Tibial nerve (tissue), 4 donors: ENCODE measurements around the gene AURKAIP1.

Source experiments
- EP300 ChIP-seq, 2 donors: sonication (generic); formaldehyde crosslinking; IDR thresholded peaks; one replicate each; pipeline ENCODE4 v1.6.1; 2017; ENCODE audit warnings: antibody characterized with exemption in 2 of 2, mild to moderate bottlenecking in 1 of 2
- POLR2A ChIP-seq, 2 donors: fragments of 450-650 bp; IDR thresholded peaks; one replicate each; pipeline ENCODE4 v1.6.1; 2017; ENCODE audit warnings: antibody characterized with exemption in 2 of 2, mild to moderate bottlenecking in 2 of 2, moderate library complexity in 2 of 2
- TF ChIP-seq, protein P1 (sequence below), 5 experiments: fragments of 200-600 bp in 3 of 5; fragments of 450-650 bp in 2 of 5; sonication (generic) in 3 of 5; IDR thresholded peaks; one replicate each; pipeline ENCODE4 v1.5.1; 2016 to 2019; ENCODE audit warnings: antibody characterized with exemption in 5 of 5, mild to moderate bottlenecking in 3 of 5, moderate library complexity in 2 of 5

- TF ChIP-seq, protein P1, sequence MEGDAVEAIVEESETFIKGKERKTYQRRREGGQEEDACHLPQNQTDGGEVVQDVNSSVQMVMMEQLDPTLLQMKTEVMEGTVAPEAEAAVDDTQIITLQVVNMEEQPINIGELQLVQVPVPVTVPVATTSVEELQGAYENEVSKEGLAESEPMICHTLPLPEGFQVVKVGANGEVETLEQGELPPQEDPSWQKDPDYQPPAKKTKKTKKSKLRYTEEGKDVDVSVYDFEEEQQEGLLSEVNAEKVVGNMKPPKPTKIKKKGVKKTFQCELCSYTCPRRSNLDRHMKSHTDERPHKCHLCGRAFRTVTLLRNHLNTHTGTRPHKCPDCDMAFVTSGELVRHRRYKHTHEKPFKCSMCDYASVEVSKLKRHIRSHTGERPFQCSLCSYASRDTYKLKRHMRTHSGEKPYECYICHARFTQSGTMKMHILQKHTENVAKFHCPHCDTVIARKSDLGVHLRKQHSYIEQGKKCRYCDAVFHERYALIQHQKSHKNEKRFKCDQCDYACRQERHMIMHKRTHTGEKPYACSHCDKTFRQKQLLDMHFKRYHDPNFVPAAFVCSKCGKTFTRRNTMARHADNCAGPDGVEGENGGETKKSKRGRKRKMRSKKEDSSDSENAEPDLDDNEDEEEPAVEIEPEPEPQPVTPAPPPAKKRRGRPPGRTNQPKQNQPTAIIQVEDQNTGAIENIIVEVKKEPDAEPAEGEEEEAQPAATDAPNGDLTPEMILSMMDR (IDR thresholded peaks at IDR 0.05), result peak in 1 of 5 experiments; percentile 38
- TF ChIP-seq POLR2A (IDR thresholded peaks at IDR 0.05), result peak; percentile 12 to 64
- peak; percentile 69 to 80 for TF ChIP-seq EP300 (IDR thresholded peaks at IDR 0.05)
Observed at GRCh38 chr1:1324524-1325287, 50.3 kb downstream of the AURKAIP1 start, which contains the start of the genes CPTP and INTS11.
